Naive thymus-derived CD4-positive, alpha-beta T cell (primary cell): ENCODE results near the gene CD248. TPM values are rescaled to one million over a fixed set of nuclear protein-coding genes. Genes with fewer than 3 reads are reported as not detected.

ENCODE experiments used
- ATAC-seq: fragments of 150-1000 bp; cut with Tn5 transposase; 2 replicates; pipeline ENCODE4 v1.10.0; 2021; ENCODE audit warnings: mild to moderate bottlenecking, moderate library complexity
- CTCF ChIA-PET: fragments of 350-600 bp; sonication (Branson Sonifier 250); formaldehyde crosslinking; loops from one replicate; lab custom pipeline; 2021; ENCODE audit warnings: antibody characterized with exemption; lab: Charles Lee
- POLR2A ChIA-PET: fragments of 350-600 bp; sonication (Branson Sonifier 250); formaldehyde crosslinking; loops from one replicate; lab custom pipeline; 2021; ENCODE audit warnings: antibody characterized with exemption, inconsistent platforms; lab: Charles Lee
- DNase-seq, 9 donors: peaks; one replicate each; pipeline versions ENCODE4 v3.0.0 to v3.0.0-alpha.2; 2020 to 2022; ENCODE audit warnings: mixed read lengths in 1 of 9
- H3K27ac ChIP-seq: one replicate; pipeline ENCODE4 v1.7.0; 2013; ENCODE audit warnings: mild to moderate bottlenecking, low read depth, low read length, moderate library complexity
- H3K27me3 ChIP-seq, 2 donors: one replicate each; pipeline ENCODE4 v1.7.0; 2013; ENCODE audit warnings: low read length in 2 of 2, mild to moderate bottlenecking in 2 of 2, moderate library complexity in 2 of 2; ENCODE audit not compliant: control insufficient read depth in 2 of 2, insufficient read depth in 2 of 2
- H3K36me3 ChIP-seq, 3 experiments: 1 replicate in 2 of 3; 2 replicates in 1 of 3; pipeline ENCODE4 v1.7.0; 2013; ENCODE audit warnings: low read length in 3 of 3, mild to moderate bottlenecking in 3 of 3, moderate library complexity in 1 of 3; ENCODE audit not compliant: insufficient read depth in 3 of 3, control insufficient read depth in 2 of 3
- H3K4me1 ChIP-seq, 2 donors: one replicate each; pipeline ENCODE4 v1.7.0; 2013; ENCODE audit warnings: low read length in 2 of 2, mild to moderate bottlenecking in 2 of 2, moderate library complexity in 1 of 2; ENCODE audit not compliant: control insufficient read depth in 2 of 2, insufficient read depth in 2 of 2
- H3K4me3 ChIP-seq: 2 replicates; pipeline ENCODE4 v1.7.0; 2013; ENCODE audit warnings: mild to moderate bottlenecking, low read length
- H3K9me3 ChIP-seq, 3 experiments: 1 replicate in 2 of 3; 2 replicates in 1 of 3; pipeline ENCODE4 v1.7.0; 2013; ENCODE audit warnings: low read length in 3 of 3; ENCODE audit not compliant: control insufficient read depth in 2 of 3
- H3K27ac Mint-ChIP-seq, 9 donors: one replicate each; pipeline ENCODE4 v1.8.0; 2020 to 2022; ENCODE audit warnings: mixed read lengths in 9 of 9, mild to moderate bottlenecking in 8 of 9, moderate library complexity in 5 of 9, inconsistent platforms in 2 of 9
- H3K27me3 Mint-ChIP-seq, 5 donors: one replicate each; pipeline ENCODE4 v1.8.0; 2021 to 2022; ENCODE audit warnings: mixed read lengths in 5 of 5, mild to moderate bottlenecking in 1 of 5
- H3K36me3 Mint-ChIP-seq, 5 donors: one replicate each; pipeline ENCODE4 v1.8.0; 2020 to 2022; ENCODE audit warnings: mixed read lengths in 5 of 5, mild to moderate bottlenecking in 3 of 5, inconsistent platforms in 1 of 5
- H3K4me1 Mint-ChIP-seq, 7 donors: one replicate each; pipeline ENCODE4 v1.8.0; 2020 to 2022; ENCODE audit warnings: mixed read lengths in 7 of 7, mild to moderate bottlenecking in 3 of 7, inconsistent platforms in 1 of 7
- H3K4me3 Mint-ChIP-seq, 10 donors: one replicate each; pipeline ENCODE4 v1.8.0; 2020 to 2022; ENCODE audit warnings: mild to moderate bottlenecking in 10 of 10, mixed read lengths in 10 of 10, moderate library complexity in 6 of 10, inconsistent platforms in 2 of 10
- H3K9me3 Mint-ChIP-seq, 11 donors: one replicate each; pipeline ENCODE4 v1.8.0; 2020 to 2022; ENCODE audit warnings: mixed read lengths in 11 of 11, mild to moderate bottlenecking in 4 of 11, inconsistent platforms in 1 of 11, moderate library complexity in 1 of 11
- intact Hi-C, 2 donors: fragments of 100-400 bp; cut with micrococcal nuclease; formaldehyde crosslinking; loops; one replicate each; pipeline ENCODE4 v1.15.1; 2023
- polyA plus RNA-seq, 2 donors: library from polyadenylated mRNA; unstranded; fragments of 300-500 nt; fragmentation: Illumina TruSeq; gene quantifications; one replicate each; pipeline ENCODE4 v1.2.3, GENCODE V29; 2021
- total RNA-seq, 6 experiments: library from RNA in 5 of 6; stranded (reverse) in 5 of 6; gene quantifications; 1 replicate in 5 of 6; 2 replicates in 1 of 6; pipeline ENCODE4 v1.2.3 and lab custom pipeline; 2021 to 2026

The CD248 gene
- total and polyA plus RNA-seq, 7 experiments from 2014 or later, result 0.36 to 10.9 (median 2.5) TPM

- intact Hi-C loops, result loop anchor here (2.0 to 10.0 kb wide), 6 partner anchors 43 to 1343 kb away; partner anchors contain the start of genes B4GAT1 (in 1 of the 2), BRMS1 (in 1 of the 2), POLA2 (in 1 of the 2) and PPP2R5B (in 1 of the 2)
- Mint-ChIP-seq H3K27ac (peak overlapping the region in 1 of 9 donors; percentile 29), H3K4me1 (peaks cover 15 to 31% (median 25%) of the 10 kb centered on the region in 7 donors), H3K4me3 (peak overlapping the region in 2 of 10 donors; percentile 19 to 63), H3K27me3 (peaks cover 0 to 3% (median 0%) of the 10 kb centered on the region in 5 donors), H3K36me3 (peaks cover 0 to 15% (median 4%) of the 10 kb centered on the region in 5 donors), H3K9me3 (peaks cover 0 to 5% (median 0%) of the 10 kb centered on the region in 11 donors)
- CTCF ChIA-PET, result interaction anchor here (0.9 to 1.5 kb wide), 2 partner anchors 18 to 44 kb away, joined by 3 read pairs; no protein-coding TSS in a partner anchor
- POLR2A ChIA-PET, result interaction anchor here (0.7 to 0.9 kb wide), 2 partner anchors 23 to 25 kb away, joined by 3 read pairs; partner anchors contain the start of gene YIF1A
- Histone ChIP-seq H3K9me3 (no peaks in the 10 kb centered on the region), H3K4me1 (peaks cover 14 to 15% of the 10 kb centered on the region in 2 donors), H3K36me3 (peaks cover 0 to 57% (median 0%) of the 10 kb centered on the region in 3 experiments), H3K27ac (no peak overlapping the region), H3K4me3 (no peak overlapping the region), H3K27me3 (no peaks in the 10 kb centered on the region)
- ATAC-seq, result no peak
- no peak for DNase-seq
These were observed 51.1 kb downstream of the CD248 start for GRCh38 chr11:66265531-66266377.

GRCh38 chr11:66264914-66265313 is 51.9 kb downstream of the CD248 start:
- no peak overlapping the region for H3K4me3 ChIP-seq
- H3K36me3 Mint-ChIP-seq, result peaks cover 0 to 17% (median 6%) of the 10 kb centered on the region in 5 donors
- ChIA-PET POLR2A (no interaction called here), CTCF (interaction anchor here (1.5 kb wide), 1 partner anchor 43 kb away, joined by 3 read pairs; no protein-coding TSS in a partner anchor)
- H3K27ac ChIP-seq, result no peak overlapping the region
- no peaks in the 10 kb centered on the region for H3K27me3 ChIP-seq
- no peaks in the 10 kb centered on the region for H3K9me3 ChIP-seq
- H3K4me1 Mint-ChIP-seq, result peaks cover 10 to 27% (median 21%) of the 10 kb centered on the region in 7 donors
- intact Hi-C loops, result loop anchor here (5.0 to 10.0 kb wide), 5 partner anchors 82 to 1343 kb away; partner anchors contain the start of genes B4GAT1 (in 1 of the 2), BRMS1 (in 1 of the 2), POLA2 (in 1 of the 2) and PPP2R5B (in 1 of the 2)
- no peak overlapping the region for H3K4me3 Mint-ChIP-seq
- H3K4me1 ChIP-seq, result peaks cover 6% of the 10 kb centered on the region in 2 donors
- H3K9me3 Mint-ChIP-seq, result peaks cover 0 to 5% (median 0%) of the 10 kb centered on the region in 11 donors
- peaks cover 0 to 61% (median 0%) of the 10 kb centered on the region in 3 experiments for H3K36me3 ChIP-seq
- DNase-seq (no peak), ATAC-seq (no peak)
- H3K27me3 Mint-ChIP-seq, result peaks cover 0 to 3% (median 0%) of the 10 kb centered on the region in 5 donors
- peak overlapping the region in 1 of 9 donors; percentile 22 for H3K27ac Mint-ChIP-seq

Other genes starting within 250 kb of the CD248 start
- gene PACS1, start 246.8 kb downstream of the CD248 start, total RNA-seq, result 100 to 1,000 TPM; 100 to 314 (median 252) TPM
- gene PACS1, start 246.8 kb downstream of the CD248 start, polyA plus RNA-seq, result 100 to 1,000 TPM in 1 of 2 donors, 10 to 100 TPM in 1; 48.0 to 116 TPM
- gene KLC2, start 59.3 kb downstream of the CD248 start, total RNA-seq, result 10 to 100 TPM; 26.7 to 53.6 (median 41.5) TPM
- 1 to 10 TPM; 5.5 to 7.6 TPM for gene KLC2, start 59.3 kb downstream of the CD248 start, polyA plus RNA-seq
- gene RAB1B, start 48.4 kb downstream of the CD248 start, total RNA-seq, result 100 to 1,000 TPM in 1 of 5 experiments, 10 to 100 TPM in 4; 60.6 to 151 (median 70.7) TPM
- gene RAB1B, start 48.4 kb downstream of the CD248 start, polyA plus RNA-seq, result 10 to 100 TPM; 11.3 to 13.5 TPM
- gene CNIH2, start 38.9 kb downstream of the CD248 start, total RNA-seq, result 10 to 100 TPM in 1 of 5 experiments, 1 to 10 TPM in 4; 1.3 to 12.3 (median 2.9) TPM
- gene CNIH2, start 38.9 kb downstream of the CD248 start, polyA plus RNA-seq, result not detected
- 10 to 100 TPM; 25.0 to 66.2 (median 33.3) TPM for gene YIF1A, start 27.9 kb downstream of the CD248 start, total RNA-seq
- 10 to 100 TPM; 49.3 to 49.5 TPM for gene YIF1A, start 27.9 kb downstream of the CD248 start, polyA plus RNA-seq
- gene TMEM151A, start 25.1 kb downstream of the CD248 start, total RNA-seq, result under 1 TPM in 2 of 5 experiments, not detected in 3; 0.11 to 0.29 TPM
- gene TMEM151A, start 25.1 kb downstream of the CD248 start, polyA plus RNA-seq, result not detected
- gene RIN1, start 19.4 kb upstream of the CD248 start, total RNA-seq, result 10 to 100 TPM in 3 of 5 experiments, 1 to 10 TPM in 2; 1.4 to 22.9 (median 12.3) TPM
- 1 to 10 TPM; 2.6 to 9.1 TPM for gene RIN1, start 19.4 kb upstream of the CD248 start, polyA plus RNA-seq
- gene BRMS1, start 28.1 kb upstream of the CD248 start, total RNA-seq, result 10 to 100 TPM; 35.9 to 50.8 (median 48.4) TPM
- 10 to 100 TPM; 56.7 to 73.5 TPM for gene BRMS1, start 28.1 kb upstream of the CD248 start, polyA plus RNA-seq
- 10 to 100 TPM in 2 of 5 experiments, 1 to 10 TPM in 3; 2.2 to 11.8 (median 7.6) TPM for gene B4GAT1, start 30.6 kb upstream of the CD248 start, total RNA-seq
- gene B4GAT1, start 30.6 kb upstream of the CD248 start, polyA plus RNA-seq, result 10 to 100 TPM; 13.5 to 18.2 TPM
- 10 to 100 TPM in 3 of 5 experiments, 1 to 10 TPM in 2; 6.0 to 18.9 (median 12.0) TPM for gene SLC29A2, start 54.7 kb upstream of the CD248 start, total RNA-seq
- 1 to 10 TPM; 2.7 to 6.2 TPM for gene SLC29A2, start 54.7 kb upstream of the CD248 start, polyA plus RNA-seq
- gene NPAS4, start 104.0 kb upstream of the CD248 start, total RNA-seq, result under 1 TPM in 1 of 5 experiments, not detected in 4; 0.53 TPM
- not detected for gene NPAS4, start 104.0 kb upstream of the CD248 start, polyA plus RNA-seq
- gene MRPL11, start 121.8 kb upstream of the CD248 start, total RNA-seq, result 10 to 100 TPM; 23.5 to 64.1 (median 24.0) TPM
- 10 to 100 TPM; 83.2 to 89.3 TPM for gene MRPL11, start 121.8 kb upstream of the CD248 start, polyA plus RNA-seq
- gene PELI3, start 149.9 kb upstream of the CD248 start, total RNA-seq, result 10 to 100 TPM; 10.6 to 27.3 (median 18.6) TPM
- gene PELI3, start 149.9 kb upstream of the CD248 start, polyA plus RNA-seq, result 1 to 10 TPM; 5.2 to 8.4 TPM
- 10 to 100 TPM; 15.8 to 75.7 (median 19.4) TPM for gene DPP3, start 163.4 kb upstream of the CD248 start, total RNA-seq
- 10 to 100 TPM; 18.6 to 22.2 TPM for gene DPP3, start 163.4 kb upstream of the CD248 start, polyA plus RNA-seq
- gene BBS1, start 193.6 kb upstream of the CD248 start, total RNA-seq, result 10 to 100 TPM; 16.9 to 38.2 (median 23.6) TPM
- gene BBS1, start 193.6 kb upstream of the CD248 start, polyA plus RNA-seq, result 10 to 100 TPM in 1 of 2 donors, 1 to 10 TPM in 1; 9.6 to 13.9 TPM
- 10 to 100 TPM; 14.5 to 24.5 (median 19.2) TPM for gene ZDHHC24, start 229.0 kb upstream of the CD248 start, total RNA-seq
- gene ZDHHC24, start 229.0 kb upstream of the CD248 start, polyA plus RNA-seq, result 10 to 100 TPM in 1 of 2 donors, 1 to 10 TPM in 1; 7.8 to 11.8 TPM
- under 1 TPM in 1 of 5 experiments, not detected in 4; 0.32 TPM for gene ACTN3, start 229.9 kb upstream of the CD248 start, total RNA-seq
- gene ACTN3, start 229.9 kb upstream of the CD248 start, polyA plus RNA-seq, result not detected